ENCODE data around the gene WBP2. TPM values are rescaled to one million over a fixed set of nuclear protein-coding genes. Genes with fewer than 3 reads are reported as not detected.
"Not testable (repeated sequence)": the region's sequence is repeated elsewhere in the genome, so short reads cannot be mapped to it uniquely, and the experiment has no call there.

WBP2 gene
- total RNA-seq, 1 donor from 2014 or later = 72.6 TPM

DNA sequence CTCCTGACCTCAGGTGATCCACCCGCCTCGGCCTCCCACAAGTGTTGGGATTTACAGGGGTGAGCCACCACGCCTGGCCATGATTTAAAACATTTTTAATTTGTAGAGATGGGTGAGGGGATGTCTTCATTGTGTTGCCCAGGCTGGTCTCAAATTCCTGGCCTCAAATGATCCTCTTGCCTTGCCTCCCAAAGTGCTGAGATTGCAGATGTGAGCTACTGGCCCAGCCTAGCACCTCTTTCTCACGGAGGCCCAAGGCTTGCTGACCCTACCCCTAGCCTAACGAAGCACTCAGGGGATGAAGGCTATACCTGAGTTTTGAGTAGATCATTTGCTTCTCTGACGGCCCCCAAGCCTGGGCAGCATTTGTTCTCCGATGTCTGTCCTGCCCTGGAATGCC is 44.0 kb downstream of the WBP2 start:
- H3K4me3 ChIP-seq (ENCODE audit: insufficient read depth, low read depth, low read length) = no peak overlapping the region

DNA sequence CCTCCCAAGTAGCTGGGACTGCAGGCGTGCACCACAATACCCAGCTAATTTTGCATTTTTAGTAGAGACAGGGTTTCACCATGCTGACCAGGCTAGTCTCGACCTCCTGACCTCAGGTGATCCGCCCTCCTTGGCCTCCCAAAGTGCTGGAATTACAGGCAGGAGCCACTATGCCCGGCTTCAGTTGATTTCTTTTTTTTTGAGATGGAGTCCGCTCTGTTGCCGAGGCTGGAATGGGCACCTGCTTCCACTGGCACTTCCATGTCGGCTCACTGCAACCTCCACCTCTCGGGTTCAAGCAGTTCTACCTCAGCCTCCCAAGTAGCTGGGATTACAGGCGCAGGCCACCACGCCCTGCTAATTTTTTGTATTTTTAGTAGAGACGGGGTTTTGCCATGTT is 44.4 kb downstream of the WBP2 start:
- not testable (repeated sequence) for H3K4me2 ChIP-seq (ENCODE audit: low read length); H3K36me3 ChIP-seq (ENCODE audit: insufficient read depth, low read length); H3K27ac Mint-ChIP-seq (ENCODE audit: unreplicated experiment); H3K27me3 ChIP-seq (ENCODE audit: insufficient read depth, low read length); H3K9ac ChIP-seq (ENCODE audit: low read length); H3K27me3 Mint-ChIP-seq (ENCODE audit: low read depth, unreplicated experiment); H3K27ac ChIP-seq (ENCODE audit: low read depth, low read length); DNase-seq (ENCODE audit: low read depth); H2AFZ ChIP-seq (ENCODE audit: low read depth, low read length); H3K9me3 Mint-ChIP-seq (ENCODE audit: unreplicated experiment); H3K4me3 Mint-ChIP-seq (ENCODE audit: unreplicated experiment); FAIRE-seq; H3K9me3 ChIP-seq (ENCODE audit: insufficient read depth, low read depth, low read length); H3K4me3 ChIP-seq (ENCODE audit: insufficient read depth, low read depth, low read length)
- H4K20me1 ChIP-seq (ENCODE audit: insufficient read depth, low read length) = peaks cover 45% of the 10 kb centered on the region
- H3K79me2 ChIP-seq (ENCODE audit: insufficient read depth, low read length) = peaks cover 13% of the 10 kb centered on the region
- peaks cover 17% of the 10 kb centered on the region for H3K4me1 ChIP-seq (ENCODE audit: insufficient read depth, low read length)
- Mint-ChIP-seq H3K36me3 (ENCODE audit: low read depth, unreplicated experiment) (peaks cover 12% of the 10 kb centered on the region), H3K4me1 (ENCODE audit: low read depth, unreplicated experiment) (peaks cover 18% of the 10 kb centered on the region)

More for the DNA sequence above, 44.0 kb downstream of the WBP2 start:
- H3K4me1 ChIP-seq (ENCODE audit: insufficient read depth, low read length) = peaks cover 17% of the 10 kb centered on the region
- peaks cover 12% of the 10 kb centered on the region for H3K36me3 ChIP-seq (ENCODE audit: insufficient read depth, low read length)
- H3K27me3 Mint-ChIP-seq (ENCODE audit: low read depth, unreplicated experiment) = no peaks in the 10 kb centered on the region
- H3K9ac ChIP-seq (ENCODE audit: low read length) = no peak overlapping the region
- peaks cover 13% of the 10 kb centered on the region for H3K79me2 ChIP-seq (ENCODE audit: insufficient read depth, low read length)
- H3K9me3 ChIP-seq (ENCODE audit: insufficient read depth, low read depth, low read length) = no peaks in the 10 kb centered on the region
- DNase-seq (ENCODE audit: low read depth) = no peak
- TF ChIP-seq EZH2 (IDR thresholded peaks at IDR 0.05; ENCODE audit: insufficient read depth, low read length) (no peak), CTCF (IDR thresholded peaks at IDR 0.05; ENCODE audit: insufficient read depth, low read depth, low read length) (no peak)
- H3K4me3 Mint-ChIP-seq (ENCODE audit: unreplicated experiment) = no peak overlapping the region
- peaks cover 45% of the 10 kb centered on the region for H4K20me1 ChIP-seq (ENCODE audit: insufficient read depth, low read length)
- H2AFZ ChIP-seq (ENCODE audit: low read depth, low read length) = no peak overlapping the region
- H3K27me3 ChIP-seq (ENCODE audit: insufficient read depth, low read length) = no peaks in the 10 kb centered on the region
- no peak overlapping the region for H3K27ac ChIP-seq (ENCODE audit: low read depth, low read length)
- no peak for FAIRE-seq
- no peaks in the 10 kb centered on the region for H3K9me3 Mint-ChIP-seq (ENCODE audit: unreplicated experiment)
- peaks cover 18% of the 10 kb centered on the region for H3K4me1 Mint-ChIP-seq (ENCODE audit: low read depth, unreplicated experiment)
- peaks cover 12% of the 10 kb centered on the region for H3K36me3 Mint-ChIP-seq (ENCODE audit: low read depth, unreplicated experiment)
- H3K4me2 ChIP-seq (ENCODE audit: low read length) = no peak overlapping the region
- no peak overlapping the region for H3K27ac Mint-ChIP-seq (ENCODE audit: unreplicated experiment)

- no peaks in the 10 kb centered on the region for H3K9me3 Mint-ChIP-seq (ENCODE audit: unreplicated experiment)
- no peak for DNase-seq (ENCODE audit: low read depth)
- H3K9ac ChIP-seq (ENCODE audit: low read length) = no peak overlapping the region
- H3K36me3 Mint-ChIP-seq (ENCODE audit: low read depth, unreplicated experiment) = peaks cover 12% of the 10 kb centered on the region
- no peaks in the 10 kb centered on the region for H3K27me3 Mint-ChIP-seq (ENCODE audit: low read depth, unreplicated experiment)
- H3K27ac ChIP-seq (ENCODE audit: low read depth, low read length) = no peak overlapping the region
- no peaks in the 10 kb centered on the region for H3K27me3 ChIP-seq (ENCODE audit: insufficient read depth, low read length)
- peaks cover 13% of the 10 kb centered on the region for H3K79me2 ChIP-seq (ENCODE audit: insufficient read depth, low read length)
- peaks cover 9% of the 10 kb centered on the region for H3K36me3 ChIP-seq (ENCODE audit: insufficient read depth, low read length)
- H3K9me3 ChIP-seq (ENCODE audit: insufficient read depth, low read depth, low read length) = no peaks in the 10 kb centered on the region
- H3K4me3 Mint-ChIP-seq (ENCODE audit: unreplicated experiment) = no peak overlapping the region
- no peak for FAIRE-seq
- TF ChIP-seq CTCF (IDR thresholded peaks at IDR 0.05; ENCODE audit: insufficient read depth, low read depth, low read length) (no peak), EZH2 (IDR thresholded peaks at IDR 0.05; ENCODE audit: insufficient read depth, low read length) (no peak)
- H3K4me2 ChIP-seq (ENCODE audit: low read length) = no peak overlapping the region
- H3K4me1 Mint-ChIP-seq (ENCODE audit: low read depth, unreplicated experiment) = peaks cover 15% of the 10 kb centered on the region
- peaks cover 45% of the 10 kb centered on the region for H4K20me1 ChIP-seq (ENCODE audit: insufficient read depth, low read length)
- H2AFZ ChIP-seq (ENCODE audit: low read depth, low read length) = no peak overlapping the region
- H3K4me1 ChIP-seq (ENCODE audit: insufficient read depth, low read length) = peaks cover 14% of the 10 kb centered on the region
- H3K4me3 ChIP-seq (ENCODE audit: insufficient read depth, low read depth, low read length) = no peak overlapping the region
- H3K27ac Mint-ChIP-seq (ENCODE audit: unreplicated experiment) = no peak overlapping the region
These were observed 44.9 kb downstream of the WBP2 start for GRCh38 chr17:75810216-75810615.
